ENCODE data around the gene C9. TPM values are rescaled to one million over a fixed set of nuclear protein-coding genes. Genes with fewer than 3 reads are reported as not detected.
"Not testable (repeated sequence)": the region's sequence is repeated elsewhere in the genome, so short reads cannot be mapped to it uniquely, and the experiment has no call there.

C9 gene
- total RNA-seq, 1 donor from 2014 or later, result not detected

GRCh38 chr5:39409033-39409432 lies 44.7 kb upstream of the C9 start:
- TF ChIP-seq CTCF (IDR thresholded peaks at IDR 0.05; ENCODE audit: unreplicated experiment), result no peak
- H3K27ac Mint-ChIP-seq (ENCODE audit: unreplicated experiment), result no peak overlapping the region
- no peak for DNase-seq (ENCODE audit: low spot score)
- H3K4me1 Mint-ChIP-seq (ENCODE audit: unreplicated experiment), result no peaks in the 10 kb centered on the region
- H3K4me3 Mint-ChIP-seq (ENCODE audit: unreplicated experiment), result no peak overlapping the region
- H3K9me3 Mint-ChIP-seq (ENCODE audit: unreplicated experiment), result no peaks in the 10 kb centered on the region
- no peaks in the 10 kb centered on the region for H3K36me3 Mint-ChIP-seq (ENCODE audit: low read depth, unreplicated experiment)
- no peaks in the 10 kb centered on the region for H3K27me3 Mint-ChIP-seq (ENCODE audit: unreplicated experiment)

GRCh38 chr5:39405083-39405843 lies 41.0 kb upstream of the C9 start:
- no peaks in the 10 kb centered on the region for H3K9me3 Mint-ChIP-seq (ENCODE audit: unreplicated experiment)
- H3K27ac Mint-ChIP-seq (ENCODE audit: unreplicated experiment), result peak overlapping the region; percentile 37
- no peak for DNase-seq (ENCODE audit: low spot score)
- H3K27me3 Mint-ChIP-seq (ENCODE audit: unreplicated experiment), result no peaks in the 10 kb centered on the region
- no peaks in the 10 kb centered on the region for H3K36me3 Mint-ChIP-seq (ENCODE audit: low read depth, unreplicated experiment)
- H3K4me1 Mint-ChIP-seq (ENCODE audit: unreplicated experiment), result no peaks in the 10 kb centered on the region
- no peak for TF ChIP-seq CTCF (IDR thresholded peaks at IDR 0.05; ENCODE audit: unreplicated experiment)
- no peak overlapping the region for H3K4me3 Mint-ChIP-seq (ENCODE audit: unreplicated experiment)

GRCh38 chr5:39403761-39404160 lies 39.5 kb upstream of the C9 start:
- not testable (repeated sequence) for H3K9me3 Mint-ChIP-seq (ENCODE audit: unreplicated experiment); H3K4me3 Mint-ChIP-seq (ENCODE audit: unreplicated experiment); DNase-seq (ENCODE audit: low spot score); H3K4me1 Mint-ChIP-seq (ENCODE audit: unreplicated experiment); H3K36me3 Mint-ChIP-seq (ENCODE audit: low read depth, unreplicated experiment); H3K27ac Mint-ChIP-seq (ENCODE audit: unreplicated experiment); H3K27me3 Mint-ChIP-seq (ENCODE audit: unreplicated experiment)

DNA sequence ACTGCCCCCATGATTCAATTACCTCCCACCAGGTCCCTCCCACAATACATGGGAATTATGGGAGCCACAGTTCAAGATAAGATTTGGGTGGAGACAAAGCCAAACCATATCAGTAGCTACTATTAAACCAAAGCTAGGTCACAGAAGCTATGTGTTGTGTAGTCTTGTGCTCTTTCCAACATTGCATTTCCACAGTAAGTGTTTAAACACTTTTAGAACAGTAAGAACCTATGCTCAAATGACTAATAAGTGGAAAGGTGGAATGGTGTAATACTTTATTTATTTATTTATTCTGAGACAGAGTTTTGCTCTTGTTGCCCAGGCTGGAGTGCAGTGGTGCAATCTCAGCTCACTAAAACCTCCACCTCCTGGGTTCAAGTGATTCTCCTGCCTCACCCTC lies 37.8 kb upstream of the C9 start:
- H3K4me3 Mint-ChIP-seq (ENCODE audit: unreplicated experiment); H3K27me3 Mint-ChIP-seq (ENCODE audit: unreplicated experiment); H3K27ac Mint-ChIP-seq (ENCODE audit: unreplicated experiment); H3K36me3 Mint-ChIP-seq (ENCODE audit: low read depth, unreplicated experiment); DNase-seq (ENCODE audit: low spot score); H3K9me3 Mint-ChIP-seq (ENCODE audit: unreplicated experiment); H3K4me1 Mint-ChIP-seq (ENCODE audit: unreplicated experiment): not testable (repeated sequence)

DNA sequence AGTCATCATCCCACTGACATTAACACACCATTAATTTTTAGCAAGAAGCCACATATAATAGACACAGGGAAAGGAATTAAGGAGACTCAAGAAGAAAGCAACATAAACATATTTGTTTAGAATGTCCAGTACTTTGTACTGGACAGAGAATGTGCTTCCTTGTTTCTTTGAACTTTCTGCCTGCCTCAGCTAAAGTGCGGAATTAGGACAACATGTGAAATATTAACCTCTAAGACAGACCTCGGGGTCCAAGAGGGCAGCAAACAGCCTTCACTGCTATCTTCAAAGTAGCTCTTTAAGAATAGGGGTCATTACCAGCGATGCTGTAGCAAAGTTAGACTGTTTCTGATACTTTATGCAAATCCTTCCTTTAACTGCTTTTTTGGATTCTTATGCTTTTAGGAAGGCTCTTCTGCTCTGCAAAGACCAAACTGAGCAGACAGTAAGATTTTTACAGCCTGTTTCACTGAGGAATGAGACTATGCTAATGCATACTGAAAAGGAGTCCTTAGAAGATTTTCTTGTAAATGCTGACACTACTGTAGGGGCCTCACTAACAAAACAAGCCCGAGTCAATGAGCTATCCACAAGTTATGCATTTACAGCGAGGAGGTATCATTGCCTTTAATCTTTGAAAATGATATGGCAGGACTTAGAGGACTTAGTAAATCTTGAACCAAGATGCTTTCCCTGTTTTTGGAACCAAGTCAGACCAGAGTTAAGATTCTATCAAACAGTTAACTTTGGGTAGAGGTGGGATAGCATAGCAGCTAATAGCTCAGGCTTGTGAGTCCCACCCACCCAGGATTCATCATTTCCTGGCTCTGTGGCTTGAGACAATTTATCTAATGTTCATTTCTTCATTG lies 36.7 kb upstream of the C9 start:
- no peaks in the 10 kb centered on the region for H3K9me3 Mint-ChIP-seq (ENCODE audit: unreplicated experiment)
- H3K4me1 Mint-ChIP-seq (ENCODE audit: unreplicated experiment), result peaks cover 4% of the 10 kb centered on the region
- no peak for DNase-seq (ENCODE audit: low spot score)
- no peaks in the 10 kb centered on the region for H3K36me3 Mint-ChIP-seq (ENCODE audit: low read depth, unreplicated experiment)
- TF ChIP-seq CTCF (IDR thresholded peaks at IDR 0.05; ENCODE audit: unreplicated experiment), result no peak
- H3K4me3 Mint-ChIP-seq (ENCODE audit: unreplicated experiment), result no peak overlapping the region
- no peak overlapping the region for H3K27ac Mint-ChIP-seq (ENCODE audit: unreplicated experiment)
- no peaks in the 10 kb centered on the region for H3K27me3 Mint-ChIP-seq (ENCODE audit: unreplicated experiment)

All from endothelial cell (in vitro differentiated cells).